Right cardiac atrium (tissue), 5 donors: ENCODE results near the gene SSC5D. TPM values are rescaled to one million over a fixed set of nuclear protein-coding genes. Genes with fewer than 3 reads are reported as not detected.
A peak's percentile ranks its signal among the peaks of the same experiment; 100 is the strongest.

Source experiments
- ATAC-seq, 2 donors: fragments of 200-7000 bp; cut with Tn5 transposase; one replicate each; pipeline versions ENCODE4 v1.8.0 to v1.9.1; 2020; ENCODE audit warnings: moderate library complexity in 2 of 2, mild to moderate bottlenecking in 1 of 2
- DNase-seq, 3 donors: peaks; one replicate each; pipeline ENCODE4 v3.0.0-alpha.2; 2020
- H3K27ac ChIP-seq: one replicate; pipeline ENCODE4 v1.5.1; 2013; ENCODE audit warnings: mild to moderate bottlenecking, low read length, control low read depth, moderate library complexity
- H3K27me3 ChIP-seq: one replicate; pipeline ENCODE4 v1.6.1; 2013; ENCODE audit not compliant: control insufficient read depth, insufficient read depth
- H3K4me1 ChIP-seq: one replicate; pipeline ENCODE4 v1.6.1; 2013; ENCODE audit warnings: low read length; ENCODE audit not compliant: control insufficient read depth, insufficient read depth
- H3K4me3 ChIP-seq: one replicate; pipeline ENCODE4 v1.5.1; 2013; ENCODE audit warnings: low read length, control low read depth
- H3K9me3 ChIP-seq: one replicate; pipeline ENCODE4 v1.6.1; 2013; ENCODE audit warnings: low read length; ENCODE audit not compliant: control insufficient read depth
- WGBS: extraction: QIAGEN DNeasy Blood & Tissue Kit; methylation state at CpG from one replicate; pipeline ENCODE4 v1.1.7; 2013; 5-methylcytosine and 5-hydroxymethylcytosine counted together
- intact Hi-C, 4 donors: fragments of 100-400 bp; cut with DNase I; formaldehyde crosslinking; loops; one replicate each; pipeline versions ENCODE4 v1.11.0 to v1.14.0; 2022 to 2023
- long read RNA-seq, 4 donors: library from polyadenylated mRNA; unstranded; transcript quantifications; one replicate each; pipeline ENCODE4 v2.0.0, GENCODE V29; 2020 to 2021
- polyA plus RNA-seq: library from polyadenylated mRNA; stranded (reverse); fragments of 200-250 nt; gene quantifications from one replicate; pipeline ENCODE4 v1.2.3, GENCODE V29; 2013
- total RNA-seq, 4 donors: library from RNA; stranded (reverse); fragmentation: NEBNext Ultra II Directional; extraction: Animal tissue kit (Norgen Biotek cat#: 25700); gene quantifications; one replicate each; pipeline ENCODE4 v1.2.1, GENCODE V29; 2021
- donor health status: healthy with polysubstance abuse.
- donor health status: DM: no; HTN: yes; CAD: no.
- donor health status: DM: no; HTN: no; CAD: no.
- donor health status: DM: no; HTN: yes; CAD: no; lungs with severe emphysema.
- donor health status: DM: yes; HTN: yes; CAD: no.

SSC5D gene
- total RNA-seq = 10 to 100 TPM in 1 of 4 donors, 1 to 10 TPM in 3; 6.8 to 10.2 (median 8.1) TPM
- polyA plus RNA-seq = 4.4 TPM
- long read RNA-seq, donor 1, partial matches to known transcripts = 0 of 3 reads
- long read RNA-seq, donor 1, other reads (novel, unspliced or antisense) = 3 of 3 reads
- long read RNA-seq, donor 2 = 0 reads
- long read RNA-seq, donor 3, partial matches to known transcripts = 0 of 4 reads
- long read RNA-seq, donor 3, other reads (novel, unspliced or antisense) = 4 of 4 reads
- long read RNA-seq, donor 4, full-length matches to known transcripts = 1 of 2 reads
- long read RNA-seq, donor 4, partial matches to known transcripts = 0 of 2 reads
- long read RNA-seq, donor 4, other reads (novel, unspliced or antisense) = 1 of 2 reads

- Histone ChIP-seq H3K4me3 (no peak within 1 kb of the TSS), H3K27ac (peak within 1 kb of the TSS; percentile 79), H3K4me1 (peaks cover 3% of the 10 kb centered on the region), H3K27me3 (no peaks in the 10 kb centered on the region), H3K9me3 (no peaks in the 10 kb centered on the region)
- DNase-seq (peak; percentile 69 to 87 (median 81)), ATAC-seq (peak in 1 of 2 donors; percentile 3)
- 7% methylated on average over 21 of the region's 21 CpGs for WGBS
- intact Hi-C loops = no loop called here
These were observed at the start of gene SSC5D for GRCh38 chr19:55487924-55488687. TSS of gene SSC5D (plus strand) at chr19:55488436. CDS start at chr19:55488590, 154 bp downstream.

- Histone ChIP-seq H3K27ac (no peak overlapping the region), H3K27me3 (no peaks in the 10 kb centered on the region), H3K9me3 (no peaks in the 10 kb centered on the region), H3K4me1 (no peaks in the 10 kb centered on the region), H3K4me3 (no peak overlapping the region)
- intact Hi-C loops = no loop called here
- 78% methylated on average over 5 of the region's 5 CpGs for WGBS
- no peak for ATAC-seq
- DNase-seq = no peak
These were observed 49.2 kb upstream of the SSC5D start for GRCh38 chr19:55439052-55439451.

- Histone ChIP-seq H3K27ac (no peak overlapping the region), H3K4me3 (no peak overlapping the region), H3K9me3 (no peaks in the 10 kb centered on the region), H3K4me1 (no peaks in the 10 kb centered on the region), H3K27me3 (no peaks in the 10 kb centered on the region)
- no peak for ATAC-seq
- intact Hi-C loops = no loop called here
- DNase-seq = peak in 2 of 3 donors; percentile 62 to 68
- WGBS = 8% methylated on average over 39 of the region's 39 CpGs
These were observed 47.7 kb upstream of the SSC5D start for GRCh38 chr19:55440411-55441105.

- WGBS = 4% methylated on average over 21 of the region's 21 CpGs
- Histone ChIP-seq H3K4me3 (no peak overlapping the region), H3K4me1 (no peaks in the 10 kb centered on the region), H3K27ac (no peak overlapping the region), H3K9me3 (no peaks in the 10 kb centered on the region), H3K27me3 (no peaks in the 10 kb centered on the region)
- DNase-seq (no peak), ATAC-seq (no peak)
- intact Hi-C loops = no loop called here
These were observed 46.9 kb upstream of the SSC5D start for GRCh38 chr19:55441319-55441691.

- intact Hi-C loops = no loop called here
- ATAC-seq (no peak), DNase-seq (peak in 1 of 3 donors; percentile 53)
- Histone ChIP-seq H3K9me3 (no peaks in the 10 kb centered on the region), H3K27ac (no peak overlapping the region), H3K27me3 (no peaks in the 10 kb centered on the region), H3K4me1 (no peaks in the 10 kb centered on the region), H3K4me3 (no peak overlapping the region)
- WGBS = 3% methylated on average over 39 of the region's 39 CpGs
These were observed 46.4 kb upstream of the SSC5D start for GRCh38 chr19:55441692-55442321.

- intact Hi-C loops = no loop called here
- DNase-seq (no peak), ATAC-seq (no peak)
- Histone ChIP-seq H3K4me3 (no peak overlapping the region), H3K27ac (no peak overlapping the region), H3K9me3 (no peaks in the 10 kb centered on the region), H3K27me3 (no peaks in the 10 kb centered on the region), H3K4me1 (no peaks in the 10 kb centered on the region)
- WGBS = 1% methylated on average over 72 of the region's 72 CpGs
These were observed 45.8 kb upstream of the SSC5D start for GRCh38 chr19:55442372-55442961.

- Histone ChIP-seq H3K4me3 (no peak within 1 kb of the TSS), H3K27me3 (no peaks in the 10 kb centered on the region), H3K27ac (no peak within 1 kb of the TSS), H3K4me1 (no peaks in the 10 kb centered on the region), H3K9me3 (no peaks in the 10 kb centered on the region)
- DNase-seq (no peak), ATAC-seq (no peak)
- WGBS = 2% methylated on average over 43 of the region's 43 CpGs
- intact Hi-C loops = no loop called here
These were observed 45.0 kb upstream of the SSC5D start, which contains the start of gene SHISA7 for GRCh38 chr19:55443045-55443823. TSS of gene SHISA7 (minus strand) at chr19:55443300. CDS start at chr19:55442863, 437 bp downstream.

GRCh38 chr19:55443824-55444480 lies 44.3 kb upstream of the SSC5D start:
- WGBS = 32% methylated on average over 18 of the region's 18 CpGs
- Histone ChIP-seq H3K27me3 (no peaks in the 10 kb centered on the region), H3K27ac (no peak overlapping the region), H3K4me1 (no peaks in the 10 kb centered on the region), H3K9me3 (no peaks in the 10 kb centered on the region), H3K4me3 (no peak overlapping the region)
- ATAC-seq (no peak), DNase-seq (no peak)
- intact Hi-C loops = no loop called here

- DNase-seq (no peak), ATAC-seq (no peak)
- H3K9me3 ChIP-seq = no peaks in the 10 kb centered on the region
- 40% methylated on average over 11 of the region's 11 CpGs for WGBS
- H3K27me3 ChIP-seq = no peaks in the 10 kb centered on the region
- H3K4me1 ChIP-seq = no peaks in the 10 kb centered on the region
- H3K4me3 ChIP-seq = no peak overlapping the region
- no peak overlapping the region for H3K27ac ChIP-seq
- intact Hi-C loops = no loop called here
These were observed 43.6 kb upstream of the SSC5D start for GRCh38 chr19:55444646-55445045.
